GM12865 (cell line): ENCODE data around the gene DEFB128.
"Not testable (repeated sequence)": the region's sequence is repeated elsewhere in the genome, so short reads cannot be mapped to it uniquely, and the experiment has no call there.

Source experiments
- DNase-seq: peaks from one replicate; pipeline ENCODE4 v3.0.0; 2010; ENCODE audit warnings: low read depth
- H3K4me3 ChIP-seq: 2 replicates; pipeline ENCODE4 v1.5.1; 2011; ENCODE audit warnings: mild to moderate bottlenecking, low read depth, low read length, control low read depth
- CTCF ChIP-seq: IDR thresholded peaks from 2 replicates; pipeline ENCODE4 v1.5.1; 2011; ENCODE audit warnings: low read length, control low read depth, low read depth, inconsistent platforms; ENCODE audit not compliant: insufficient read depth; ENCODE audit errors: missing control alignments

Gene DEFB128

GRCh38 chr20:208942-209566 lies 19.5 kb upstream of the DEFB128 start:
- peak; percentile 58 for DNase-seq
- H3K4me3 ChIP-seq, result no peak overlapping the region
- peak; percentile 67 for TF ChIP-seq CTCF

GRCh38 chr20:203630-204029 lies 14.1 kb upstream of the DEFB128 start:
- H3K4me3 ChIP-seq, result not testable (repeated sequence)

GRCh38 chr20:199996-200395 lies 10.5 kb upstream of the DEFB128 start:
- H3K4me3 ChIP-seq, result no peak overlapping the region
- no peak for TF ChIP-seq CTCF
- DNase-seq, result no peak

More at GRCh38 chr20:203630-204029, 14.1 kb upstream of the DEFB128 start:
- not testable (repeated sequence) for DNase-seq

- no peak for TF ChIP-seq CTCF
- DNase-seq, result no peak
- no peak overlapping the region for H3K4me3 ChIP-seq
These were observed 8.7 kb upstream of the DEFB128 start for GRCh38 chr20:198225-198624.

GRCh38 chr20:187733-188132 lies 1.8 kb downstream of the DEFB128 start:
- DNase-seq, result no peak
- no peak for TF ChIP-seq CTCF

GRCh38 chr20:184288-184687 lies 5.2 kb downstream of the DEFB128 start:
- DNase-seq, result no peak
- TF ChIP-seq CTCF, result no peak

More at GRCh38 chr20:187733-188132, 1.8 kb downstream of the DEFB128 start:
- no peak overlapping the region for H3K4me3 ChIP-seq

GRCh38 chr20:168876-169275 lies 20.6 kb downstream of the DEFB128 start:
- no peak for TF ChIP-seq CTCF
- DNase-seq, result no peak
- H3K4me3 ChIP-seq, result no peak overlapping the region

More at GRCh38 chr20:184288-184687, 5.2 kb downstream of the DEFB128 start:
- no peak overlapping the region for H3K4me3 ChIP-seq
